ENCODE measurements around the gene CYBA. TPM values are rescaled to one million over a fixed set of nuclear protein-coding genes. Genes with fewer than 3 reads are reported as not detected.

CYBA gene
- total and polyA plus RNA-seq, 8 donors = 38.0 to 135 (median 68.5) TPM

GRCh38 chr16:88697831-88698615 lies 47.2 kb upstream of the CYBA start:
- Histone ChIP-seq H3K4me1 (no peaks in the 10 kb centered on the region), H3K27ac (no peak overlapping the region), H3K27me3 (no peaks in the 10 kb centered on the region), H3K4me3 (no peak overlapping the region), H3K36me3 (peaks cover 0 to 12% (median 4%) of the 10 kb centered on the region in 3 donors), H3K9me3 (no peaks in the 10 kb centered on the region)
- no peak for FAIRE-seq
- TF ChIP-seq CTCF (IDR thresholded peaks at IDR 0.05) = no peak
- intact Hi-C loops (cut with DNase I) = no loop called here
- DNase-seq = peak in 1 of 6 donors; percentile 76
- 85 to 88% methylated on average over 37 of the region's 37 CpGs for WGBS, 2 donors
- ATAC-seq = peak in 1 of 4 donors; percentile 36

DNA sequence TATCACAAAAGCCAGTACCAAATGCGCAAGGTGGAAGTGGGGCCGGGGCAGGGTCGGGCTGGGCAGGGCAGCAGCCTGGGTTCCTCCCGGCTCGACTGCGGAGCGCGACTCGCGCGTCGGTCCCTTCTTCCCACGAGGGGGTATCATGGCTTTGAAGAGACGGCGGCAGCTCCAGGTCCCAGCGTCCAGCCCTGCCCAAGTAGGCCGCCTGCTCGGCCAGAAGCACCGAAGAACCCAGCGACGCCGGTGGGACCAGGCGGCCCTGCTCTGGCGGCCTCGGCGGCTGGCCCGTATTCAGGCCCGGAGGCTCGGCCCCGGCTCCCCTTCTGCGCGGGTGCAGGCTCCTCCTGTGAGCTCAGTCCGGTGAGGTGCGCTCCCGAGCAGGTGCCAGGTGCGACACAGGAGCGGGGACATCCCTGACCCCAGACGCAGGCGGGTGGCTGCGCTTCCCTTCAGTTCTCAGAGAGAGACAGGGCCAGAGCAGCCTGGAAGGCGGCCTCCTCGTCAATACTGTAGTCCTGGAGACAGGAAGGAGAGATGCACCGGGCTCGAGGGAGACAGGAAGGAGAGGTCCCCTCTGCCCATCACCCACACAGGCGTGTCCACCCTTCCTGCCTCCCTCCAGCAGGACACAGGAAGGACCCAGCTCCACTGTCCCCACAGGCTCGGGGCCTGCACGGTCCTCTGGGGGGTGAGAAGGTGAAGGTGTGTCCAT lies 46.4 kb upstream of the CYBA start:
- 92 to 94% methylated on average over 47 of the region's 47 CpGs for WGBS, 2 donors
- Histone ChIP-seq H3K27ac (no peak overlapping the region), H3K4me1 (no peaks in the 10 kb centered on the region), H3K27me3 (no peaks in the 10 kb centered on the region), H3K36me3 (peaks cover 0 to 12% (median 4%) of the 10 kb centered on the region in 3 donors), H3K4me3 (no peak overlapping the region), H3K9me3 (no peaks in the 10 kb centered on the region)
- peak in 1 of 6 donors; percentile 69 for DNase-seq
- intact Hi-C loops (cut with DNase I) = no loop called here
- TF ChIP-seq CTCF (IDR thresholded peaks at IDR 0.05) = no peak
- no peak for FAIRE-seq
- no peak for ATAC-seq

DNA sequence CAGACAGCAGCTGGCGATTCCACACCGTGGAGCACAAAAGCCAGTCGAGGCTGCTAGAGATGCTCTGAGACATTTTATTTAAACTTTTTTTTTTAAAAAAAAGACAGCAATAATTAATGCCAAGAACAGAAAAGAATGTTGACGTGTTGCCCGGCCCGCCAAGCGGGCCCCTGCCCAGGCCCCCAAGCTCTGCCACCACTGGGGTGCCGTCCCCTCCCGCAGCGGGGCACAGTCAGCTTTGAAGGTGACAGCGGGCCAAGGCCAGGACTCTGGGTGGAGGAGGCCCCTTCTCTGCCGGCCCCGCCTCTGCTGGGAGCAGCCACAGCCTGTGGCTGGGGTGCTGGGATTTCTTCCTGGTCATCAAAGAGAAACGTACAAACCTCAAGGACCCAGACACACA lies 45.6 kb upstream of the CYBA start:
- H3K4me3 ChIP-seq = no peak overlapping the region
- DNase-seq (peak in 1 of 6 donors; percentile 39), FAIRE-seq (no peak), ATAC-seq (no peak)
- H3K36me3 ChIP-seq = peaks cover 0 to 12% (median 4%) of the 10 kb centered on the region in 3 donors
- H3K27ac ChIP-seq = no peak overlapping the region
- no peaks in the 10 kb centered on the region for H3K9me3 ChIP-seq
- no peak for TF ChIP-seq CTCF (IDR thresholded peaks at IDR 0.05)
- no peaks in the 10 kb centered on the region for H3K4me1 ChIP-seq
- H3K27me3 ChIP-seq = no peaks in the 10 kb centered on the region
- intact Hi-C loops (cut with DNase I) = no loop called here
- WGBS, 2 donors = 85 to 94% methylated on average over 14 of the region's 14 CpGs

DNA sequence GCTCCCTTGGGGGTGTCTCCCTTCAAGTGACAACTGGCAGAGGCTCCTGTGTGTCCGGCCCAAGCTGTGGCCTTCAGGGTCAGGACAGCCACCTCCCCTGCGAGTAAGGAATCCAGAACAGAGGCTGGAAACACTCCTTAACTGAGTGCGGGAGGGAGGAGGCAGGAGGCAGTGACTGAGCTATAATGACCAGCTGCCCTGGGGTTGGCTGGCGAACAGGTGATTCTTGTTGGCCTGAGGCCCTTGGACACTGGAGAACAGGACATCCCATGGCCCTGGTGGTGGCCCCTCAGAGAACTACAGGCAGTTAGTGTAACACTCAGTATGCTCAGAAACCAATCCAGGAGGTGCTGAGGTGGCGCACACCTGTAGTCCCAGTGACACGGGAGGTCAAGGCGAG lies 44.9 kb upstream of the CYBA start:
- TF ChIP-seq CTCF (IDR thresholded peaks at IDR 0.05) = no peak
- Histone ChIP-seq H3K9me3 (no peaks in the 10 kb centered on the region), H3K4me1 (no peaks in the 10 kb centered on the region), H3K36me3 (peaks cover 0 to 12% (median 4%) of the 10 kb centered on the region in 3 donors), H3K27ac (no peak overlapping the region), H3K4me3 (no peak overlapping the region), H3K27me3 (no peaks in the 10 kb centered on the region)
- intact Hi-C loops (cut with DNase I) = no loop called here
- WGBS, 2 donors = 89 to 95% methylated on average over 7 of the region's 7 CpGs
- FAIRE-seq (no peak), DNase-seq (peak in 1 of 6 donors; percentile 41), ATAC-seq (no peak)

Data from pancreas (tissue), 10 donors.